Measurements from ENCODE around the gene SEPTIN5.

Gene SEPTIN5

GRCh38 chr22:19763458-19764298, 49.4 kb downstream of the SEPTIN5 start:
- no peak overlapping the region for H3K4me3 Mint-ChIP-seq
- DNase-seq, result no peak
- H3K36me3 Mint-ChIP-seq (ENCODE audit: low read depth), result no peaks in the 10 kb centered on the region
- H3K9me3 Mint-ChIP-seq, result peaks cover 11% of the 10 kb centered on the region
- H3K27me3 Mint-ChIP-seq (ENCODE audit: low read depth, poor library complexity), result peaks cover 90% of the 10 kb centered on the region
- no peak overlapping the region for H3K27ac Mint-ChIP-seq
- peaks cover 32% of the 10 kb centered on the region for H3K4me1 Mint-ChIP-seq
- no peak for TF ChIP-seq CTCF (IDR thresholded peaks at IDR 0.05)

GRCh38 chr22:19764299-19764593, 49.9 kb downstream of the SEPTIN5 start:
- Mint-ChIP-seq H3K27me3 (ENCODE audit: low read depth, poor library complexity) (peaks cover 90% of the 10 kb centered on the region), H3K36me3 (ENCODE audit: low read depth) (no peaks in the 10 kb centered on the region), H3K27ac (no peak overlapping the region), H3K9me3 (peaks cover 11% of the 10 kb centered on the region), H3K4me3 (no peak overlapping the region), H3K4me1 (peaks cover 35% of the 10 kb centered on the region)
- no peak for TF ChIP-seq CTCF (IDR thresholded peaks at IDR 0.05)
- no peak for DNase-seq

DNA sequence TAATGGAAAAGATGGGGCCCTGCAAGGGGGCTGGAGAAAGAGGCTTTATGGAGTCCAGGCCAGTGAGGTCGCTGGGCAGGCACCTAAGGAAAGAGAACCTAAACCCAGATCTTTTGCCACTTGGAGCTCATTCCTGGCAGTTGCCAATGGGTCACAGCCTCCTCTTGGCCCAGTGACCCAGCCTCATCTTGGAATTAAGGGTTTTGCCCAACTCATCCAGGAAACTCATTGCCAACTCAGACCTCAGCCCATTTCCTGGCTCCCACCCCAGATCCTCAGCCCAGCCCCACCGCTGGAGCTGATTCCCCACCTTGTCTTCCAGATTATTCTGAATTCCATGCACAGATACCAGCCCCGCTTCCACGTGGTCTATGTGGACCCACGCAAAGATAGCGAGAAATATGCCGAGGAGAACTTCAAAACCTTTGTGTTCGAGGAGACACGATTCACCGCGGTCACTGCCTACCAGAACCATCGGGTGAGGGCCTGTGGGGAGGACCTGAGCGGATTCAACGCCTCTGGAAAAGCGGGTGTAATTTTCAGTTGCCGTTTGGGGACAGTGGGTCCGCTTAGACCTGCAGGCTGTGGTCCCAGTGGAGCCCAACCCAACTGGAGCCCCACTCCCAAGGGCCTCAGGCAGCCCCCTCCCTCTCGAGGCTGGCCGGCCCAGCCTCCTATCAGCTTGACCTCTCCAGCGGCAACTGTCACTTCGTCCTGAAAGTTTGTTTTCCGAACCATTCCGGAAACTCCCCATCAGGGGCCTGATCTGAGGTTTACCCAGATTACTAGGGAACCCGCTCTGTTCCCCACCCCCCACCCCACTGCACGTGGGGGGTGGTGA, 50.6 kb downstream of the SEPTIN5 start:
- Mint-ChIP-seq H3K27me3 (ENCODE audit: low read depth, poor library complexity) (peaks cover 90% of the 10 kb centered on the region), H3K4me3 (no peak overlapping the region), H3K9me3 (peaks cover 9% of the 10 kb centered on the region), H3K4me1 (peaks cover 32% of the 10 kb centered on the region), H3K27ac (no peak overlapping the region), H3K36me3 (ENCODE audit: low read depth) (no peaks in the 10 kb centered on the region)
- DNase-seq, result no peak
- TF ChIP-seq CTCF (IDR thresholded peaks at IDR 0.05), result no peak

DNA sequence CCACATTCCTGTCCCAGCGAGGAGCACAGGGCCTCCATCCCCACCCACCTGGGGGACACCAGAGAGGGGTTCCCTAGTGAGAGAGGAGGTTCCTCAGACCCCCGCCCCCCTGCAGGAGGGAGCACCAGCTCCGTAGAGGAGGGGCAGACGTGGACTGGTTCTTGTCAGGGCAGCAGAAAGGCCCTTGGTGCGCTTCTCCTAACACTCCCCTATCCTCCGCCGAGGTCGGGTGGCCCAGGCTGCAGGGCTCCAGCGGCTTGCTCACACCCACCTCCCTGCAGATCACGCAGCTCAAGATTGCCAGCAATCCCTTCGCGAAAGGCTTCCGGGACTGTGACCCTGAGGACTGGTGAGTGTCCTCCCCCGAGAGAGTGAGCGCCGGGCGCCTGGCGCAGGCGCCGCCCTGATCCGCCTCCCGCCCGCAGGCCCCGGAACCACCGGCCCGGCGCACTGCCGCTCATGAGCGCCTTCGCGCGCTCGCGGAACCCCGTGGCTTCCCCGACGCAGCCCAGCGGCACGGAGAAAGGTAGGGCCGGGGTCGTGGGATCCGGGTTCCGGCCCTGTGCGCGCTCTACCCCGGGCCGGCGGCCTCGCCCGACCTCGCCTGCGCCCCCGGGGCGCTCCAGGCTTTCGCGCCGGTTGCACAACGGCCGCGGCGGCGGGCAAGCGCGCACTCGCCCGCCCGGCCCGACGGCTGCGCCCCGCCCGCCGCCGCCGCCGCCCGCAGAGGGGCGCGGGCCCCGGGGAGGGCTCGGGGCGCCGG, 51.4 kb downstream of the SEPTIN5 start:
- no peak for TF ChIP-seq CTCF (IDR thresholded peaks at IDR 0.05)
- H3K4me1 Mint-ChIP-seq, result peaks cover 26% of the 10 kb centered on the region
- no peak overlapping the region for H3K27ac Mint-ChIP-seq
- H3K36me3 Mint-ChIP-seq (ENCODE audit: low read depth), result no peaks in the 10 kb centered on the region
- no peak for DNase-seq
- H3K27me3 Mint-ChIP-seq (ENCODE audit: low read depth, poor library complexity), result peaks cover 92% of the 10 kb centered on the region
- H3K4me3 Mint-ChIP-seq, result peak overlapping the region; percentile 34
- peaks cover 4% of the 10 kb centered on the region for H3K9me3 Mint-ChIP-seq

DNA sequence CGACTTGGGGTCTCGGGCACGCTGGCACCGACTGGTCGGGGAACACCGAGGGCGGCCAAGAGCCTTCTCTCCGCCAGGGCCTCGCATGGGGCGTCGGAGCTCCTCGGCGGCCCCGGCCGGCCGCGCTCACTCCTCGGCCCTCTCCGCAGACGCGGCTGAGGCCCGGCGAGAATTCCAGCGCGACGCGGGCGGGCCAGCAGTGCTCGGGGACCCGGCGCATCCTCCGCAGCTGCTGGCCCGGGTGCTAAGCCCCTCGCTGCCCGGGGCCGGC, 51.9 kb downstream of the SEPTIN5 start:
- no peak overlapping the region for H3K27ac Mint-ChIP-seq
- TF ChIP-seq CTCF (IDR thresholded peaks at IDR 0.05), result no peak
- peak; percentile 49 for DNase-seq
- H3K4me1 Mint-ChIP-seq, result peaks cover 26% of the 10 kb centered on the region
- peaks cover 4% of the 10 kb centered on the region for H3K9me3 Mint-ChIP-seq
- no peaks in the 10 kb centered on the region for H3K36me3 Mint-ChIP-seq (ENCODE audit: low read depth)
- H3K4me3 Mint-ChIP-seq, result no peak overlapping the region
- H3K27me3 Mint-ChIP-seq (ENCODE audit: low read depth, poor library complexity), result peaks cover 94% of the 10 kb centered on the region

All from nephron progenitor cell (in vitro differentiated cells).